ENCODE results near the gene TSPEAR.

DNA sequence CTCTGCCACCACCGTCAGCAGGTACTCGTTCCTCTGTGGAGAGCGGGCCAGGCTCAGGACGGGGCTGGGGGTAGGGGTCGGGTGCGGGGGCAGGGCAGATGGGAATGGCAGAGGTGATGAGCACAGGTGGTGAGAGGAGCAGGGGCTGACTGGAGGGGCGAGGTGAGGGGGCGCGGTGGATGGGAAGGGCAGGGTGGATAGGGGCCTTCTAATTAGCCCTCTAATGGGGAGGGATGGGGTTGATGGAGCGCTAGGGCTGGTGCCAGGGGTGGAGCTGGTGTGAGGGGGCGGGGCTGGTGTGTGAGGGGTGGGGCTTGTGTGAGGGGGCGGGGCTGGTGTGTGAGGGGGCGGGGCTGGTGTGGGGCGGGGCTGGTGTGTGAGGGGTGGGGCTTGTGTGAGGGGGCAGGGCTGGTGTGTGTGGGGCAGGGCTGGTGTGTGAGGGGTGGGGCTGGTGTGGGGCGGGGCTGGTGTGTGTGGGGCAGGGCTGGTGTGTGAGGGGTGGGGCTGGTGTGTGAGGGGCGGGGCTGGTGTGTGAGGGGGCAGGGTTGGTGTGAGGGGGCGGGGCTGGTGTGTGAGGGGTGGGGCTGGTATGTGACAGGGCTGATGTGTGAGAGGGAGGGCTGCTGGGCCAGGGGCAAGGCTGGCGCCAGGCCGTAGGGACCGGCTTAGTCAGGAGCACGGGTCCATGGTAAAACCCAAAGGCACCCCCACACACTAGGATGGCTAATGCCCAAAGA, 177.3 kb downstream of the TSPEAR start:
- TF ChIP-seq, protein P1, sequence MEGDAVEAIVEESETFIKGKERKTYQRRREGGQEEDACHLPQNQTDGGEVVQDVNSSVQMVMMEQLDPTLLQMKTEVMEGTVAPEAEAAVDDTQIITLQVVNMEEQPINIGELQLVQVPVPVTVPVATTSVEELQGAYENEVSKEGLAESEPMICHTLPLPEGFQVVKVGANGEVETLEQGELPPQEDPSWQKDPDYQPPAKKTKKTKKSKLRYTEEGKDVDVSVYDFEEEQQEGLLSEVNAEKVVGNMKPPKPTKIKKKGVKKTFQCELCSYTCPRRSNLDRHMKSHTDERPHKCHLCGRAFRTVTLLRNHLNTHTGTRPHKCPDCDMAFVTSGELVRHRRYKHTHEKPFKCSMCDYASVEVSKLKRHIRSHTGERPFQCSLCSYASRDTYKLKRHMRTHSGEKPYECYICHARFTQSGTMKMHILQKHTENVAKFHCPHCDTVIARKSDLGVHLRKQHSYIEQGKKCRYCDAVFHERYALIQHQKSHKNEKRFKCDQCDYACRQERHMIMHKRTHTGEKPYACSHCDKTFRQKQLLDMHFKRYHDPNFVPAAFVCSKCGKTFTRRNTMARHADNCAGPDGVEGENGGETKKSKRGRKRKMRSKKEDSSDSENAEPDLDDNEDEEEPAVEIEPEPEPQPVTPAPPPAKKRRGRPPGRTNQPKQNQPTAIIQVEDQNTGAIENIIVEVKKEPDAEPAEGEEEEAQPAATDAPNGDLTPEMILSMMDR (IDR thresholded peaks at IDR 0.05) = no peak
- TF ChIP-seq POLR2A (IDR thresholded peaks at IDR 0.05) = no peak
